Measurements from ENCODE around the gene HMGN4.

The HMGN4 gene

GRCh38 chr6:26553635-26554446 is 15.7 kb downstream of the HMGN4 start:
- no peak for FAIRE-seq

GRCh38 chr6:26554447-26554696 is 16.2 kb downstream of the HMGN4 start:
- FAIRE-seq: no peak

GRCh38 chr6:26554697-26555504 is 16.7 kb downstream of the HMGN4 start:
- no peak for FAIRE-seq

GRCh38 chr6:26555505-26556262 is 17.5 kb downstream of the HMGN4 start:
- no peak for FAIRE-seq

GRCh38 chr6:26556263-26557070 is 18.3 kb downstream of the HMGN4 start:
- FAIRE-seq: no peak

GRCh38 chr6:26561533-26562466 is 23.6 kb downstream of the HMGN4 start:
- FAIRE-seq: no peak

GRCh38 chr6:26563488-26563887 is 25.3 kb downstream of the HMGN4 start:
- FAIRE-seq: no peak

- peak; percentile 71 for FAIRE-seq
These were observed 30.7 kb downstream of the HMGN4 start for GRCh38 chr6:26568601-26569432.

- no peak for FAIRE-seq
These were observed 31.2 kb downstream of the HMGN4 start for GRCh38 chr6:26569433-26569764.

GRCh38 chr6:26570027-26570809 is 32.1 kb downstream of the HMGN4 start:
- FAIRE-seq: no peak

GRCh38 chr6:26571592-26572296 is 33.6 kb downstream of the HMGN4 start:
- no peak for FAIRE-seq

- FAIRE-seq: no peak
These were observed 37.4 kb downstream of the HMGN4 start for GRCh38 chr6:26575494-26575939.

- no peak for FAIRE-seq
These were observed 38.3 kb downstream of the HMGN4 start for GRCh38 chr6:26576407-26576843.

GRCh38 chr6:26576929-26577719 is 39.0 kb downstream of the HMGN4 start:
- no peak for FAIRE-seq

GRCh38 chr6:26577720-26578072 is 39.5 kb downstream of the HMGN4 start:
- FAIRE-seq: no peak

- FAIRE-seq: no peak
These were observed 40.1 kb downstream of the HMGN4 start for GRCh38 chr6:26578279-26578678.

- FAIRE-seq: no peak
These were observed 40.6 kb downstream of the HMGN4 start for GRCh38 chr6:26578741-26579140.

Measured in colon (tissue), 2 donors.